Ascending aorta (tissue), 2 donors: Measurements from ENCODE around the gene CYB5D1. TPM values are rescaled to one million over a fixed set of nuclear protein-coding genes. Genes with fewer than 3 reads are reported as not detected.

Experiments
- DNase-seq, 2 donors: peaks; one replicate each; pipeline ENCODE4 v3.0.0-alpha.2; 2019; ENCODE audit warnings: low spot score in 2 of 2
- H3K27ac ChIP-seq, 2 donors: fragments of 200-600 bp; sonication (generic); one replicate each; pipeline ENCODE4 v1.5.1; 2016 to 2017; ENCODE audit warnings: mild to moderate bottlenecking in 1 of 2
- H3K27me3 ChIP-seq: fragments of 200-600 bp; sonication (generic); one replicate; pipeline ENCODE4 v1.5.1; 2017
- H3K36me3 ChIP-seq, 2 donors: fragments of 200-600 bp; sonication (generic); one replicate each; pipeline ENCODE4 v1.5.1; 2016
- H3K4me1 ChIP-seq, 2 donors: fragments of 200-600 bp; sonication (generic); one replicate each; pipeline ENCODE4 v1.5.1; 2016 to 2017; ENCODE audit warnings: mild to moderate bottlenecking in 1 of 2
- H3K4me3 ChIP-seq, 2 donors: fragments of 200-600 bp; sonication (generic); one replicate each; pipeline ENCODE4 v1.5.1; 2016 to 2017; ENCODE audit warnings: mild to moderate bottlenecking in 1 of 2
- H3K9me3 ChIP-seq, 2 donors: fragments of 200-600 bp; sonication (generic); one replicate each; pipeline ENCODE4 v1.5.1; 2016
- intact Hi-C: fragments of 100-400 bp; cut with DNase I; formaldehyde crosslinking; loops from one replicate; pipeline ENCODE4 v1.15.1; 2023
- total RNA-seq: library from RNA; depleted of rRNA; stranded (reverse); fragments of >200 nt; gene quantifications from one replicate; pipeline ENCODE4 v1.1.0, GENCODE V29; 2016
- TF ChIP-seq, protein P1 (sequence below), 3 experiments: fragments of 200-600 bp in 2 of 3; fragments of 450-650 bp in 1 of 3; sonication (generic) in 2 of 3; IDR thresholded peaks; one replicate each; pipeline ENCODE4 v1.5.1; 2016 to 2019; ENCODE audit warnings: antibody characterized with exemption in 3 of 3, mild to moderate bottlenecking in 1 of 3, moderate library complexity in 1 of 3

Gene CYB5D1
- total RNA-seq, 1 donor from 2014 or later, result 0.21 TPM

DNA sequence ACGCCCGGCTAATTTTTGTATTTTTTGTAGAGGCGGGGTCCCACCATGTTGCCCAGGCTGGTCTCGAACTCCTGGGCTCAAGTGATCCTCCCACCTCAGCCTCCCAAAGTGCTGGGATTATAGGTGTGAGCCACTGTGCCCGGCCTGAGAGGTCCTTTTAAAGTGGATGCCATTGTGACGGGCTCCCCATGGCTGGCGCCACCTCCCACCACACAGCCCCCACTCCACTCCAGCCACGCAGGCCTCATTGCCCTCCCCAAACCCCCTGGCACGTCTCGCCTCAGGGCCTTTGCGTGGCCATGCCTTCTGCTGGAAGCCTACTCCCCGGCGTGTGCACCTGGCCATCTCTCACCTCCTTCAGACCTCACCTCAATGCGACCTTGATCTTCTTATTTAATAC lies 35.7 kb upstream of the CYB5D1 start:
- no peak overlapping the region for H3K27ac ChIP-seq
- peaks cover 0 to 6% of the 10 kb centered on the region in 2 donors for H3K4me1 ChIP-seq
- H3K27me3 ChIP-seq, result no peaks in the 10 kb centered on the region
- TF ChIP-seq, protein P1, sequence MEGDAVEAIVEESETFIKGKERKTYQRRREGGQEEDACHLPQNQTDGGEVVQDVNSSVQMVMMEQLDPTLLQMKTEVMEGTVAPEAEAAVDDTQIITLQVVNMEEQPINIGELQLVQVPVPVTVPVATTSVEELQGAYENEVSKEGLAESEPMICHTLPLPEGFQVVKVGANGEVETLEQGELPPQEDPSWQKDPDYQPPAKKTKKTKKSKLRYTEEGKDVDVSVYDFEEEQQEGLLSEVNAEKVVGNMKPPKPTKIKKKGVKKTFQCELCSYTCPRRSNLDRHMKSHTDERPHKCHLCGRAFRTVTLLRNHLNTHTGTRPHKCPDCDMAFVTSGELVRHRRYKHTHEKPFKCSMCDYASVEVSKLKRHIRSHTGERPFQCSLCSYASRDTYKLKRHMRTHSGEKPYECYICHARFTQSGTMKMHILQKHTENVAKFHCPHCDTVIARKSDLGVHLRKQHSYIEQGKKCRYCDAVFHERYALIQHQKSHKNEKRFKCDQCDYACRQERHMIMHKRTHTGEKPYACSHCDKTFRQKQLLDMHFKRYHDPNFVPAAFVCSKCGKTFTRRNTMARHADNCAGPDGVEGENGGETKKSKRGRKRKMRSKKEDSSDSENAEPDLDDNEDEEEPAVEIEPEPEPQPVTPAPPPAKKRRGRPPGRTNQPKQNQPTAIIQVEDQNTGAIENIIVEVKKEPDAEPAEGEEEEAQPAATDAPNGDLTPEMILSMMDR (IDR thresholded peaks at IDR 0.05), result no peak
- no peaks in the 10 kb centered on the region for H3K9me3 ChIP-seq
- H3K36me3 ChIP-seq, result no peaks in the 10 kb centered on the region
- no peak overlapping the region for H3K4me3 ChIP-seq
- intact Hi-C loops, result loop anchor here (1.0 to 10.0 kb wide), 3 partner anchors 29 to 233 kb away; no protein-coding TSS in a partner anchor
- no peak for DNase-seq

DNA sequence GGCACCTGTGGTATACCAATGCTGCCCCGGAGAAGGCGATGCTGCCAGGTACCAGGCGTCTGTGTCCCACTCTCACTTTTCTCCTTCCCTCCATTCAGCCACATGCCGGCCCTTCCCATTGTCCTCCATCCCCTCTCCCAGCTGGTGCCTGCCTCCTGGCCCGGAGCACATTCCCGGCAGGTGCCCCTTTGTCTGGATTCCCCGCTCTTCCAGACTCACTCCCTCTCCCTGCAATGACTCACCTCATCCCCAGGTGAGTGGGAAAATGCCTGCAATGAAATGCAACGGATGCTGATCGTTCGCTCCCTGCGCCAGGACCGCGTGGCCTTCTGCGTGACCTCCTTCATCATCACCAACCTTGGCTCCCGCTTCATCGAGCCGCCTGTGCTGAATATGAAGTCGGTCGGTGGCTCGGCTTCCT lies 34.2 kb upstream of the CYB5D1 start:
- DNase-seq, result no peak
- H3K4me1 ChIP-seq, result peaks cover 0 to 6% of the 10 kb centered on the region in 2 donors
- intact Hi-C loops, result loop anchor here (2.0 to 10.0 kb wide), 3 partner anchors 81 to 231 kb away; no protein-coding TSS in a partner anchor

DNA sequence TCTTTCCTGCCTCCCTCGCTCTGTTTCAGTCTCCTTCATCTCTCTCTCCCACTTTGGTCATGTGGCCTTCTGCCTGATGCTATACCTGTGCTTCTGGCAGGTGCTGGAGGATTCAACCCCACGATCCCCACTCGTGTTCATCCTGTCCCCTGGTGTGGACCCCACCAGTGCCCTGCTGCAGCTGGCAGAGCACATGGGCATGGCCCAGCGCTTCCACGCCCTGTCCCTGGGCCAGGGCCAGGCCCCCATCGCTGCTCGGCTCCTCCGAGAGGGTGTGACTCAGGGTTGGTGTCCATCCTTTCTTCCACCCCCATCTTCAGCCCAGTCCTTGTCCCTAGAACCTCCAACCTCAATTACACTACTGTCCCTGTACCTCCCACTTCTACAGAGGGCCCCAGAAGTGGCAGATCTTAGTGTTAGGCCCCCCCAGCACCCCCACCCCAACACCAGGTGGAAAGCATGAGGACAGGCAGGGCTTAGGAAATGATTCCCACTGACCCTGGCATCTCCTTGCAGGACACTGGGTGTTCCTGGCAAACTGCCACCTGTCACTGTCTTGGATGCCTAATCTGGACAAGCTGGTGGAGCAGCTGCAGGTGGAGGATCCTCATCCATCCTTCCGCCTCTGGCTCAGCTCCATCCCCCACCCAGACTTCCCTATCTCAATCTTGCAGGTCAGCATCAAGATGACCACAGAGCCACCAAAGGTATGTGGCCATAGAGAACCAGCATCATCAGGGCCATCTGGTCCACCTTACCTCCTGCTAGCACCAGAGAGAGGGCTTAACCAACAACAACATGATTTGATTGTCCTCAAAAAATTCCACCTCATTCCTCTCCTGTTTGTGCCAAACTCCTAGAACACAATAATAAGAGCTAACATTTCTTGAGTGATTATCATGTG lies 33.5 kb upstream of the CYB5D1 start:
- Histone ChIP-seq H3K4me1 (peaks cover 0 to 6% of the 10 kb centered on the region in 2 donors), H3K27ac (no peak overlapping the region), H3K9me3 (no peaks in the 10 kb centered on the region), H3K36me3 (no peaks in the 10 kb centered on the region), H3K27me3 (no peaks in the 10 kb centered on the region), H3K4me3 (no peak overlapping the region)
- TF ChIP-seq, protein P1 (IDR thresholded peaks at IDR 0.05), result no peak
- DNase-seq, result no peak
- intact Hi-C loops, result loop anchor here (2.0 to 10.0 kb wide), 2 partner anchors 165 to 231 kb away; no protein-coding TSS in a partner anchor

More for the DNA sequence above, 34.2 kb upstream of the CYB5D1 start:
- TF ChIP-seq, protein P1 (IDR thresholded peaks at IDR 0.05), result no peak
- Histone ChIP-seq H3K4me3 (no peak overlapping the region), H3K27me3 (no peaks in the 10 kb centered on the region), H3K36me3 (no peaks in the 10 kb centered on the region), H3K27ac (no peak overlapping the region), H3K9me3 (no peaks in the 10 kb centered on the region)

DNA sequence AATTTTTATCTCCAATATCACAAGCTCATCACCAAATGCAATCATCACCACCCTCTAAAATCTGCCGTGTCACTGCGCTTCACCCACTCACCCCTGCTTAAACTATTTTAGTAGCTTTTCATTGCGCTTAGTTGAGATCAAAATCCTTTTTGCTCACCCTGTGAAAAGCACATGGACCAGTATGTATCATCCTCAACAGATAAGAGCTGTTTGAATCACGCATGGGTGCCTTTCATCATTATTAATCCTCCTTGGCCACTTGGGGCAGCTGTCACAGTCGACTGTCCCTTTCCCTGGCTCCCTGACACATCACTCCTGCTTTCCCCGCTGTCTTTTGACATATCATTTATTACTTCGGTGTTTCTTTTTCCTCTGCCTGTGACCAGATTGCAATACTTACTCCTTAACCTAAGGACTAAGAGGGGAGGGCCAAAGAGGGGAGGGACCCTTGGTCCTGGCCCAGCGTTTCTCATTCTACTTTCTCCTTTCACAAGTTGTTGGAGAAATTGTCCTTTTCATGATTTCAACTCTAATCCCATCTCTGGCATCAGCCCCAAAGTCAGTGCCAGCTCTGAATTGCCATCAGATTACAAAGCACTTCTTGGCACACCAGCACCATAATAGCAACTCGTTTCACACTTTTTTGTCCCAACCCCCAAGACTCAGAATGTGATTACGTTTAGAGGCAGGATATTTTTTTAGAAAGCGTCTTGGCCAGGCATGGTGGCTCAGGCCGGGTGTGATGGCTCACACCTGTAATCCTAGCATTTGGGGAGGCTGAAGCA lies 32.4 kb upstream of the CYB5D1 start:
- intact Hi-C loops, result loop anchor here (2.0 to 10.0 kb wide), 2 partner anchors 163 to 229 kb away; no protein-coding TSS in a partner anchor
- peaks cover 0 to 6% of the 10 kb centered on the region in 2 donors for H3K4me1 ChIP-seq
- no peak for DNase-seq
- TF ChIP-seq, protein P1 (IDR thresholded peaks at IDR 0.05), result no peak
- no peak overlapping the region for H3K27ac ChIP-seq
- H3K9me3 ChIP-seq, result no peaks in the 10 kb centered on the region
- H3K36me3 ChIP-seq, result no peaks in the 10 kb centered on the region
- H3K27me3 ChIP-seq, result no peaks in the 10 kb centered on the region
- no peak overlapping the region for H3K4me3 ChIP-seq

DNA sequence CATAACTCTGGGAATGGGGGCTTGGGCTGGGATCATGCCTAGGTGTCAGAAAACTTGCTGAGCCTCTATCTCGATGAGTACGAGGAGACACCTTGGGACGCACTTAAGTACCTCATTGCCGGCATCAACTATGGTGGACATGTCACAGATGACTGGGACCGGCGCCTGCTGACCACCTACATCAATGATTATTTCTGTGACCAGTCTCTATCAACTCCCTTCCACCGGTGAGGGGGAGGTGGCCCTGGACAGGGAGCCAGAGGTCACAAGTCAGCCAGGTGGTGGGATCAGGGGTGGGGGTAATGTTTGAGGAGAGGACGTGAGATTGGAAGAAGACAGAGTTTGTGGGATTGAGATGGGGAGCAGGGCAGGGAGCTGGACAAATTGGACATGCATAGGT lies 27.2 kb upstream of the CYB5D1 start:
- DNase-seq, result no peak
- H3K27ac ChIP-seq, result no peak overlapping the region
- H3K27me3 ChIP-seq, result no peaks in the 10 kb centered on the region
- no peaks in the 10 kb centered on the region for H3K36me3 ChIP-seq
- peaks cover 0 to 6% of the 10 kb centered on the region in 2 donors for H3K4me1 ChIP-seq
- intact Hi-C loops, result loop anchor here (10.0 kb wide), 1 partner anchor 616 kb away; the partner anchor contains the start of genes ACADVL and DLG4
- H3K9me3 ChIP-seq, result no peaks in the 10 kb centered on the region
- H3K4me3 ChIP-seq, result no peak overlapping the region
- TF ChIP-seq, protein P1 (IDR thresholded peaks at IDR 0.05), result no peak
